Fibroblast of lung (primary cell): Measurements from ENCODE around the gene ABCA5.

ENCODE experiments used
- EZH2 ChIP-seq: IDR thresholded peaks from 2 replicates; pipeline ENCODE4 v1.5.1; 2012; ENCODE audit warnings: low read length, control low read depth, mild to moderate bottlenecking; ENCODE audit errors: missing control alignments
- TF ChIP-seq, protein P1 (sequence below), 2 donors: IDR thresholded peaks in 1 of 2; conservative IDR thresholded peaks in 1 of 2; 1 replicate in 1 of 2; 2 replicates in 1 of 2; pipeline ENCODE4 v1.5.1; 2011 to 2012; ENCODE audit warnings: low read length in 2 of 2, control low read depth in 1 of 2, inconsistent platforms in 1 of 2, low read depth in 1 of 2, mild to moderate bottlenecking in 1 of 2

DNA sequence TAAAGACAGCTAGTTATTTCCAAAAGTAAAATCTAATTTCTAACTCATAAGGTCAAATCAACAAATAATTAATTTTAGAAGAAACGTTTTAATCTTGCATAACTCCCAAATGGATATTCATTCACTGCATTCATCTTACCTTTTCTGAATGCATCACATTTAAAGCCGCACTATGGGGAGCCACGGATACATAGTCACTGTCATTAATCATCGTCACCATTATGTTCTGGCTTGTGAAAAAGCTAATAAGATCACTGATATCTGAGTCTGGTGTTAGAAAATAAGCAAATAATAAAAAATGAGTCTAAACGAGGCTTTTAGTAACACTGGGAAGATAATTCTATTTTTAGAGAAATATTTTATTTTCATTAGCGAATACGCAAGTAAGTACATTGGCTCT, 55.9 kb downstream of the ABCA5 start:
- TF ChIP-seq, protein P1, sequence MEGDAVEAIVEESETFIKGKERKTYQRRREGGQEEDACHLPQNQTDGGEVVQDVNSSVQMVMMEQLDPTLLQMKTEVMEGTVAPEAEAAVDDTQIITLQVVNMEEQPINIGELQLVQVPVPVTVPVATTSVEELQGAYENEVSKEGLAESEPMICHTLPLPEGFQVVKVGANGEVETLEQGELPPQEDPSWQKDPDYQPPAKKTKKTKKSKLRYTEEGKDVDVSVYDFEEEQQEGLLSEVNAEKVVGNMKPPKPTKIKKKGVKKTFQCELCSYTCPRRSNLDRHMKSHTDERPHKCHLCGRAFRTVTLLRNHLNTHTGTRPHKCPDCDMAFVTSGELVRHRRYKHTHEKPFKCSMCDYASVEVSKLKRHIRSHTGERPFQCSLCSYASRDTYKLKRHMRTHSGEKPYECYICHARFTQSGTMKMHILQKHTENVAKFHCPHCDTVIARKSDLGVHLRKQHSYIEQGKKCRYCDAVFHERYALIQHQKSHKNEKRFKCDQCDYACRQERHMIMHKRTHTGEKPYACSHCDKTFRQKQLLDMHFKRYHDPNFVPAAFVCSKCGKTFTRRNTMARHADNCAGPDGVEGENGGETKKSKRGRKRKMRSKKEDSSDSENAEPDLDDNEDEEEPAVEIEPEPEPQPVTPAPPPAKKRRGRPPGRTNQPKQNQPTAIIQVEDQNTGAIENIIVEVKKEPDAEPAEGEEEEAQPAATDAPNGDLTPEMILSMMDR (conservative IDR thresholded peaks at IDR 0.05 in 1 of 2, IDR thresholded peaks at IDR 0.05 in 1 of 2; ENCODE audit: low read depth in 1 of 2, low read length in 2 of 2): no peak
- TF ChIP-seq EZH2: no peak
